Right atrium auricular region (tissue), 2 donors: ENCODE data around the gene FOXP1. TPM values are rescaled to one million over a fixed set of nuclear protein-coding genes. Genes with fewer than 3 reads are reported as not detected.

ENCODE experiments used
- DNase-seq: peaks from one replicate; pipeline ENCODE4 v3.0.0-alpha.2; 2019; ENCODE audit warnings: low spot score
- H3K27ac ChIP-seq, 2 donors: fragments of 200-600 bp; sonication (generic); 1 replicate in 1 of 2; 2 replicates in 1 of 2; pipeline ENCODE4 v1.5.1; 2016 to 2019
- H3K27me3 ChIP-seq, 2 donors: fragments of 200-600 bp; sonication (generic); one replicate each; pipeline versions ENCODE4 v1.5.1 to v1.6.0; 2017 to 2019
- H3K36me3 ChIP-seq: fragments of 200-600 bp; sonication (generic); one replicate; pipeline ENCODE4 v1.5.1; 2016
- H3K4me1 ChIP-seq, 2 donors: fragments of 200-600 bp; sonication (generic); one replicate each; pipeline versions ENCODE4 v1.5.1 to v1.6.0; 2017 to 2019
- H3K4me3 ChIP-seq, 2 donors: fragments of 200-600 bp; sonication (generic); 1 replicate in 1 of 2; 2 replicates in 1 of 2; pipeline ENCODE4 v1.5.1; 2017 to 2019; ENCODE audit warnings: mild to moderate bottlenecking in 1 of 2, moderate library complexity in 1 of 2
- H3K9me3 ChIP-seq, 2 donors: fragments of 200-600 bp; sonication (generic); one replicate each; pipeline ENCODE4 v1.5.1; 2019
- CTCF ChIP-seq, 2 donors: fragments of 200-600 bp; sonication (generic); IDR thresholded peaks; one replicate each; pipeline ENCODE4 v1.5.1; 2019; ENCODE audit warnings: antibody characterized with exemption in 2 of 2
- total RNA-seq, 2 donors: library from RNA; depleted of rRNA; stranded (reverse); fragments of >200 nt; gene quantifications; one replicate each; pipeline ENCODE4 v1.1.0, GENCODE V29; 2016

FOXP1 gene
- total RNA-seq, 2 donors from 2014 or later = 39.2 to 59.0 TPM

GRCh38 chr3:71416876-71417275 is 166.7 kb downstream of the FOXP1 start:
- no peak overlapping the region for H3K27ac ChIP-seq
- no peak for DNase-seq
- H3K4me1 ChIP-seq = no peaks in the 10 kb centered on the region
- H3K27me3 ChIP-seq = no peaks in the 10 kb centered on the region
- H3K36me3 ChIP-seq = no peaks in the 10 kb centered on the region
- H3K4me3 ChIP-seq = no peak overlapping the region
- no peak for TF ChIP-seq CTCF (IDR thresholded peaks at IDR 0.05)
- no peaks in the 10 kb centered on the region for H3K9me3 ChIP-seq

- Histone ChIP-seq H3K9me3 (no peaks in the 10 kb centered on the region), H3K27ac (no peak overlapping the region), H3K27me3 (no peaks in the 10 kb centered on the region), H3K4me3 (no peak overlapping the region), H3K36me3 (no peaks in the 10 kb centered on the region), H3K4me1 (no peaks in the 10 kb centered on the region)
- TF ChIP-seq CTCF (IDR thresholded peaks at IDR 0.05) = no peak
- DNase-seq = no peak
Observed at GRCh38 chr3:71415681-71416122, 167.8 kb downstream of the FOXP1 start.

- Histone ChIP-seq H3K9me3 (no peaks in the 10 kb centered on the region), H3K27ac (no peak overlapping the region), H3K4me1 (no peaks in the 10 kb centered on the region), H3K36me3 (no peaks in the 10 kb centered on the region), H3K27me3 (no peaks in the 10 kb centered on the region), H3K4me3 (no peak overlapping the region)
- DNase-seq = no peak
- TF ChIP-seq CTCF (IDR thresholded peaks at IDR 0.05) = no peak
Observed at GRCh38 chr3:71414189-71414927, 169.2 kb downstream of the FOXP1 start.

- no peaks in the 10 kb centered on the region for H3K36me3 ChIP-seq
- no peak overlapping the region for H3K4me3 ChIP-seq
- DNase-seq = no peak
- H3K27ac ChIP-seq = no peak overlapping the region
- TF ChIP-seq CTCF (IDR thresholded peaks at IDR 0.05) = no peak
- no peaks in the 10 kb centered on the region for H3K4me1 ChIP-seq
- H3K9me3 ChIP-seq = no peaks in the 10 kb centered on the region
- H3K27me3 ChIP-seq = no peaks in the 10 kb centered on the region
Observed at GRCh38 chr3:71413572-71413971, 170.0 kb downstream of the FOXP1 start.

- no peaks in the 10 kb centered on the region for H3K4me1 ChIP-seq
- no peaks in the 10 kb centered on the region for H3K27me3 ChIP-seq
- H3K4me3 ChIP-seq = no peak overlapping the region
- no peak overlapping the region for H3K27ac ChIP-seq
- TF ChIP-seq CTCF (IDR thresholded peaks at IDR 0.05) = no peak
- H3K36me3 ChIP-seq = no peaks in the 10 kb centered on the region
- no peaks in the 10 kb centered on the region for H3K9me3 ChIP-seq
- no peak for DNase-seq
Observed at GRCh38 chr3:71409352-71409751, 174.2 kb downstream of the FOXP1 start.

GRCh38 chr3:71408903-71409302 is 174.6 kb downstream of the FOXP1 start:
- no peak for TF ChIP-seq CTCF (IDR thresholded peaks at IDR 0.05)
- DNase-seq = no peak
- H3K27ac ChIP-seq = no peak overlapping the region
- H3K4me1 ChIP-seq = no peaks in the 10 kb centered on the region
- no peaks in the 10 kb centered on the region for H3K36me3 ChIP-seq
- H3K4me3 ChIP-seq = no peak overlapping the region
- no peaks in the 10 kb centered on the region for H3K9me3 ChIP-seq
- no peaks in the 10 kb centered on the region for H3K27me3 ChIP-seq
